Nephron (organoid): ENCODE data around the gene RER1.

Experiments
- H3K27ac Mint-ChIP-seq, 3 experiments: 2 replicates each; pipeline ENCODE4 v1.8.0; 2020; ENCODE audit warnings: mixed read lengths in 3 of 3, mild to moderate bottlenecking in 2 of 3, moderate library complexity in 1 of 3
- H3K27me3 Mint-ChIP-seq: 2 replicates; pipeline ENCODE4 v1.8.0; 2021; ENCODE audit warnings: low read depth, mild to moderate bottlenecking, moderate library complexity, mixed read lengths
- H3K36me3 Mint-ChIP-seq: 2 replicates; pipeline ENCODE4 v1.8.0; 2020; ENCODE audit warnings: low read depth, mixed read lengths
- H3K4me1 Mint-ChIP-seq: 2 replicates; pipeline ENCODE4 v1.8.0; 2020; ENCODE audit warnings: mixed read lengths
- H3K4me3 Mint-ChIP-seq, 3 experiments: 2 replicates each; pipeline ENCODE4 v1.8.0; 2020; ENCODE audit warnings: mild to moderate bottlenecking in 3 of 3, mixed read lengths in 3 of 3, moderate library complexity in 2 of 3
- H3K9me3 Mint-ChIP-seq: 2 replicates; pipeline ENCODE4 v1.8.0; 2020; ENCODE audit warnings: mixed read lengths
- TF ChIP-seq, protein P1 (sequence below), 3 experiments: fragments of 200-600 bp; sonication (generic); IDR thresholded peaks; one replicate each; pipeline ENCODE4 v1.5.0; 2021; ENCODE audit warnings: antibody characterized with exemption in 3 of 3; ENCODE audit not compliant: unreplicated experiment in 3 of 3

The RER1 gene

GRCh38 chr1:2398871-2399270, 7.2 kb downstream of the RER1 start:
- TF ChIP-seq, protein P1, sequence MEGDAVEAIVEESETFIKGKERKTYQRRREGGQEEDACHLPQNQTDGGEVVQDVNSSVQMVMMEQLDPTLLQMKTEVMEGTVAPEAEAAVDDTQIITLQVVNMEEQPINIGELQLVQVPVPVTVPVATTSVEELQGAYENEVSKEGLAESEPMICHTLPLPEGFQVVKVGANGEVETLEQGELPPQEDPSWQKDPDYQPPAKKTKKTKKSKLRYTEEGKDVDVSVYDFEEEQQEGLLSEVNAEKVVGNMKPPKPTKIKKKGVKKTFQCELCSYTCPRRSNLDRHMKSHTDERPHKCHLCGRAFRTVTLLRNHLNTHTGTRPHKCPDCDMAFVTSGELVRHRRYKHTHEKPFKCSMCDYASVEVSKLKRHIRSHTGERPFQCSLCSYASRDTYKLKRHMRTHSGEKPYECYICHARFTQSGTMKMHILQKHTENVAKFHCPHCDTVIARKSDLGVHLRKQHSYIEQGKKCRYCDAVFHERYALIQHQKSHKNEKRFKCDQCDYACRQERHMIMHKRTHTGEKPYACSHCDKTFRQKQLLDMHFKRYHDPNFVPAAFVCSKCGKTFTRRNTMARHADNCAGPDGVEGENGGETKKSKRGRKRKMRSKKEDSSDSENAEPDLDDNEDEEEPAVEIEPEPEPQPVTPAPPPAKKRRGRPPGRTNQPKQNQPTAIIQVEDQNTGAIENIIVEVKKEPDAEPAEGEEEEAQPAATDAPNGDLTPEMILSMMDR (IDR thresholded peaks at IDR 0.05; ENCODE audit: unreplicated experiment in 3 of 3): no peak
- H3K9me3 Mint-ChIP-seq: no peaks in the 10 kb centered on the region
- no peaks in the 10 kb centered on the region for H3K27me3 Mint-ChIP-seq

GRCh38 chr1:2399890-2400575, 8.4 kb downstream of the RER1 start:
- Mint-ChIP-seq H3K4me3 (no peak overlapping the region), H3K9me3 (no peaks in the 10 kb centered on the region), H3K4me1 (no peaks in the 10 kb centered on the region), H3K36me3 (peaks cover 61% of the 10 kb centered on the region), H3K27ac (peak overlapping the region in 1 of 3 experiments; percentile 87), H3K27me3 (no peaks in the 10 kb centered on the region)
- TF ChIP-seq, protein P1 (IDR thresholded peaks at IDR 0.05; ENCODE audit: unreplicated experiment in 3 of 3): no peak

More at GRCh38 chr1:2398871-2399270, 7.2 kb downstream of the RER1 start:
- peaks cover 60% of the 10 kb centered on the region for H3K36me3 Mint-ChIP-seq
- H3K4me1 Mint-ChIP-seq: peaks cover 4% of the 10 kb centered on the region
- peak overlapping the region in 1 of 3 experiments; percentile 87 for H3K27ac Mint-ChIP-seq
- no peak overlapping the region for H3K4me3 Mint-ChIP-seq

DNA sequence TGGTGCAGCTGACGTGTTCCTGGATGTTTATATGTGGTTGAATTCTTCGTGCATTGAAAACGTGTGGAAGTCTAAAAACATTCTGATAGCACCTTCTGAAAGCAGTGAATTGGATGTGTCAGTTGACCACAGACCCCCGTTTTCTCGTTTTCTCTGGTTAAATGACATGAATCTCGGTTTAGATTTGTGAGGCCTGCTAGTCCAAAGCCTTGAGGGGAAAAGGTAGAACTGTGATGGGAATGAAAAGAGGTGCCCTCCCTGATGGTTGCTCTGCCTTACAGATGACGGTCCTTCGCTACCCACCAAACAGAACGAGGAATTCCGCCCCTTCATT, 8.9 kb downstream of the RER1 start:
- no peak overlapping the region for H3K4me3 Mint-ChIP-seq
- TF ChIP-seq, protein P1 (IDR thresholded peaks at IDR 0.05; ENCODE audit: unreplicated experiment in 3 of 3): no peak
- H3K27ac Mint-ChIP-seq: peak overlapping the region in 1 of 3 experiments; percentile 87
- peaks cover 59% of the 10 kb centered on the region for H3K36me3 Mint-ChIP-seq
- H3K4me1 Mint-ChIP-seq: no peaks in the 10 kb centered on the region
- H3K27me3 Mint-ChIP-seq: no peaks in the 10 kb centered on the region
- H3K9me3 Mint-ChIP-seq: no peaks in the 10 kb centered on the region

- peaks cover 59% of the 10 kb centered on the region for H3K36me3 Mint-ChIP-seq
- H3K27ac Mint-ChIP-seq: no peak overlapping the region
- no peaks in the 10 kb centered on the region for H3K9me3 Mint-ChIP-seq
- H3K4me3 Mint-ChIP-seq: no peak overlapping the region
- TF ChIP-seq, protein P1 (IDR thresholded peaks at IDR 0.05; ENCODE audit: unreplicated experiment in 3 of 3): no peak
- H3K27me3 Mint-ChIP-seq: no peaks in the 10 kb centered on the region
- H3K4me1 Mint-ChIP-seq: no peaks in the 10 kb centered on the region
Measured at GRCh38 chr1:2400950-2401649, 9.5 kb downstream of the RER1 start.

DNA sequence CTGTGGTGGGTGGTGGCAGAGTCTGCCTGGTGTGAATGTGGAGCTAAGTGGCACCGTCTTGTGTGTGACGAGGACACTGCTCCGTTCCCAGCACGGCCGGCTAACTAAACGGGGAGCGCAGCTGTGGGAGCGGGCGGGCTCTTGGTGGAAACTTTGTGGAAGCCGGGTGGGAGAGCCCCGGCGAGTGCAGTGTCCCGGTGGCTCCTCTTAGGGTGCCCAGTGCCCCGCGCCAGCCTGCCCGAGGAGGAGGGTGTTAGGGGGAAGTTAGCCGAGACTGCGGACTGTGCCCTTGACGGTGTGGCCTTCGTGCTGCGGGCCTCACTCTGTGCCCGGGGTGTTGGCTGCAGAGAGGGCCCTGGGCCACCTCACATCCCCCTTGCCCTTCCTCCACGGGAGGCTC, 10.8 kb downstream of the RER1 start:
- Mint-ChIP-seq H3K4me1 (no peaks in the 10 kb centered on the region), H3K36me3 (peaks cover 51% of the 10 kb centered on the region), H3K27ac (peak overlapping the region in 1 of 3 experiments; percentile 70), H3K27me3 (no peaks in the 10 kb centered on the region), H3K9me3 (no peaks in the 10 kb centered on the region), H3K4me3 (no peak overlapping the region)
- TF ChIP-seq, protein P1 (IDR thresholded peaks at IDR 0.05; ENCODE audit: unreplicated experiment in 3 of 3): no peak
